HT-29 (cell line): ENCODE measurements around the gene CHMP4B. TPM values are rescaled to one million over a fixed set of nuclear protein-coding genes. Genes with fewer than 3 reads are reported as not detected.

Source experiments
- DNase-seq: peaks from one replicate; pipeline ENCODE4 v3.0.0-alpha.2; 2015; ENCODE audit warnings: low spot score
- total RNA-seq: library from RNA; depleted of rRNA; stranded (reverse); fragments of >200 nt; shearing (Covaris generic); gene quantifications from 2 replicates; pipeline ENCODE4 v1.2.3, GENCODE V29; 2014; rRNA removed

The CHMP4B gene
- total RNA-seq, 1 experiment from 2014 or later, result 120 TPM

- no peak for DNase-seq
Measured at GRCh38 chr20:33896509-33896908, 85.4 kb downstream of the CHMP4B start.

- peak; percentile 27 for DNase-seq
Measured at GRCh38 chr20:33897313-33897912, 86.3 kb downstream of the CHMP4B start.

GRCh38 chr20:33899106-33899505 lies 88.0 kb downstream of the CHMP4B start:
- no peak for DNase-seq

GRCh38 chr20:33900521-33901131 lies 89.5 kb downstream of the CHMP4B start:
- no peak for DNase-seq

- DNase-seq, result no peak
Measured at GRCh38 chr20:33901132-33901523, 90.0 kb downstream of the CHMP4B start.

GRCh38 chr20:33902011-33902410 lies 90.9 kb downstream of the CHMP4B start:
- DNase-seq, result no peak

Other genes starting within 250 kb of the CHMP4B start
- 0.15 TPM in 1 of 2 replicates, not detected in the other for gene C20orf144, start 149.0 kb upstream of the CHMP4B start, total RNA-seq
- 16.5 and 18.5 TPM in 2 replicates for gene ACTL10, start 144.4 kb upstream of the CHMP4B start, total RNA-seq
- gene NECAB3, start 136.9 kb upstream of the CHMP4B start, total RNA-seq, result 63.5 and 65.9 TPM in 2 replicates
- gene E2F1, start 125.0 kb upstream of the CHMP4B start, total RNA-seq, result 86.2 and 98.9 TPM in 2 replicates
- 14.5 and 28.1 TPM in 2 replicates for gene PXMP4, start 91.0 kb upstream of the CHMP4B start, total RNA-seq
- gene ZNF341, start 79.4 kb upstream of the CHMP4B start, total RNA-seq, result 4.3 and 5.4 TPM in 2 replicates
- gene RALY, start 182.6 kb downstream of the CHMP4B start, total RNA-seq, result 290 and 301 TPM in 2 replicates